WTC11 (cell line): ENCODE results near the gene CPB2.
A peak's percentile ranks its signal among the peaks of the same experiment; 100 is the strongest.

ENCODE experiments used
- AFF4 ChIP-seq: sonication (generic); formaldehyde crosslinking; IDR thresholded peaks from 2 replicates; pipeline ENCODE4 v1.8.1; 2023; ENCODE audit warnings: mild to moderate bottlenecking, missing genetic modification reagents, borderline replicate concordance
- CREB1 ChIP-seq: sonication (generic); formaldehyde crosslinking; IDR thresholded peaks from 2 replicates; pipeline ENCODE4 v1.8.0; 2023; ENCODE audit warnings: mild to moderate bottlenecking, missing genetic modification reagents
- CTCF ChIP-seq: fragments of 200-600 bp; IDR thresholded peaks from 2 replicates; pipeline ENCODE4 v1.8.0; 2022; ENCODE audit warnings: antibody characterized with exemption
- ETV6 ChIP-seq: sonication (generic); formaldehyde crosslinking; IDR thresholded peaks from 2 replicates; pipeline ENCODE4 v1.8.1; 2022; ENCODE audit warnings: mild to moderate bottlenecking, missing genetic modification reagents
- FOXJ3 ChIP-seq: sonication (generic); formaldehyde crosslinking; IDR thresholded peaks from 2 replicates; pipeline ENCODE4 v1.9.0; 2021; ENCODE audit warnings: missing genetic modification reagents, mild to moderate bottlenecking, borderline replicate concordance
- JUN ChIP-seq: sonication (generic); formaldehyde crosslinking; IDR thresholded peaks from 2 replicates; pipeline ENCODE4 v1.8.0; 2023; ENCODE audit warnings: mild to moderate bottlenecking, missing genetic modification reagents
- MAX ChIP-seq: sonication (generic); formaldehyde crosslinking; IDR thresholded peaks from 2 replicates; pipeline ENCODE4 v1.8.0; 2022; ENCODE audit warnings: mild to moderate bottlenecking, missing genetic modification reagents
- NR3C1 ChIP-seq: sonication (generic); formaldehyde crosslinking; conservative IDR thresholded peaks from 2 replicates; pipeline ENCODE4 v1.8.1; 2023; ENCODE audit warnings: low read depth, mild to moderate bottlenecking, missing genetic modification reagents
- SP1 ChIP-seq: sonication (generic); formaldehyde crosslinking; conservative IDR thresholded peaks from 2 replicates; pipeline ENCODE4 v1.8.1; 2022; ENCODE audit warnings: missing genetic modification reagents

GRCh38 chr13:46126552-46127357 lies 21.9 kb upstream of the CPB2 start:
- TF ChIP-seq CTCF (peak; percentile 61; the same call in 1 of the 2 replicates), MAX (no peak), JUN (CRISPR knock-in tag) (no peak), AFF4 (no peak), ETV6 (CRISPR knock-in tag) (no peak), SP1 (CRISPR knock-in tag) (no peak), FOXJ3 (CRISPR knock-in tag) (no peak), NR3C1 (CRISPR knock-in tag) (no peak), CREB1 (CRISPR knock-in tag) (no peak)
